CD4-positive, alpha-beta T cell (primary cell): ENCODE data around the gene FTCDNL1. TPM values are rescaled to one million over a fixed set of nuclear protein-coding genes. Genes with fewer than 3 reads are reported as not detected.

Source experiments
- ATAC-seq: fragments of 200-7000 bp; cut with Tn5 transposase; one replicate; pipeline ENCODE4 v1.10.0; 2022; ENCODE audit warnings: mild to moderate bottlenecking; ENCODE audit not compliant: poor library complexity
- CTCF ChIA-PET: fragments of 350-600 bp; sonication (Branson Sonifier 250); formaldehyde crosslinking; loops from one replicate; lab custom pipeline; 2021; ENCODE audit warnings: antibody characterized with exemption, inconsistent platforms; lab: Charles Lee
- POLR2A ChIA-PET: fragments of 350-600 bp; sonication (Branson Sonifier 250); formaldehyde crosslinking; loops from one replicate; lab custom pipeline; 2021; ENCODE audit warnings: antibody characterized with exemption, inconsistent platforms; lab: Charles Lee
- DNase-seq, 14 experiments: peaks; one replicate each; pipeline ENCODE4 v3.0.0-alpha.2; 2013 to 2020; ENCODE audit warnings: mixed read lengths in 2 of 14
- H3K27ac ChIP-seq, 2 donors: one replicate each; pipeline versions ENCODE4 v1.5.1 to v1.7.0; 2013; ENCODE audit warnings: low read length in 2 of 2, low read depth in 1 of 2, mild to moderate bottlenecking in 1 of 2
- H3K27me3 ChIP-seq, 2 experiments: 1 replicate in 1 of 2; 2 replicates in 1 of 2; pipeline versions ENCODE4 v1.6.1 to v1.7.0; 2013; ENCODE audit warnings: low read length in 2 of 2, control low read depth in 1 of 2, mild to moderate bottlenecking in 1 of 2, moderate library complexity in 1 of 2; ENCODE audit not compliant: insufficient read depth in 2 of 2, control insufficient read depth in 1 of 2
- H3K36me3 ChIP-seq: one replicate; pipeline ENCODE4 v1.6.1; 2013; ENCODE audit warnings: low read length, control low read depth; ENCODE audit not compliant: insufficient read depth
- H3K4me1 ChIP-seq: one replicate; pipeline ENCODE4 v1.6.1; 2013; ENCODE audit warnings: low read length, control low read depth; ENCODE audit not compliant: insufficient read depth
- H3K4me3 ChIP-seq: one replicate; pipeline ENCODE4 v1.5.1; 2013; ENCODE audit warnings: mild to moderate bottlenecking, low read length, moderate library complexity
- H3K9me3 ChIP-seq, 2 experiments: 1 replicate in 1 of 2; 2 replicates in 1 of 2; pipeline versions ENCODE4 v1.6.1 to v1.7.0; 2013; ENCODE audit warnings: low read length in 2 of 2, mild to moderate bottlenecking in 2 of 2, control low read depth in 1 of 2, moderate library complexity in 1 of 2; ENCODE audit not compliant: control insufficient read depth in 1 of 2, insufficient read depth in 1 of 2
- H3K27ac Mint-ChIP-seq: one replicate; pipeline ENCODE4 v1.8.0; 2020; ENCODE audit warnings: mixed read lengths
- H3K27me3 Mint-ChIP-seq: one replicate; pipeline ENCODE4 v1.8.0; 2021; ENCODE audit warnings: mixed read lengths
- H3K36me3 Mint-ChIP-seq: one replicate; pipeline ENCODE4 v1.8.0; 2021; ENCODE audit warnings: low read depth, mixed read lengths
- H3K4me1 Mint-ChIP-seq: one replicate; pipeline ENCODE4 v1.8.0; 2021; ENCODE audit warnings: low read depth, mixed read lengths
- H3K4me3 Mint-ChIP-seq: one replicate; pipeline ENCODE4 v1.8.0; 2020; ENCODE audit warnings: mild to moderate bottlenecking, mixed read lengths
- H3K9me3 Mint-ChIP-seq: one replicate; pipeline ENCODE4 v1.8.0; 2020; ENCODE audit warnings: mixed read lengths
- intact Hi-C, 2 experiments: fragments of 100-400 bp; cut with DNase I in 1 of 2; cut with micrococcal nuclease in 1 of 2; formaldehyde crosslinking; loops; one replicate each; pipeline versions ENCODE4 v1.15.1 to v1.9.0; 2023 to 2025; cut with DNase I, micrococcal nuclease
- total RNA-seq, 174 experiments: library from RNA in 2 of 174; stranded (reverse) in 2 of 174; gene quantifications; one replicate each; pipeline ENCODE4 v1.2.3 and lab custom pipeline; 2021 to 2026
- TF ChIP-seq, protein P1 (sequence below): fragments of 200-600 bp; IDR thresholded peaks from one replicate; pipeline ENCODE4 v1.8.0; 2022; ENCODE audit warnings: antibody characterized with exemption, mild to moderate bottlenecking

The FTCDNL1 gene
- total RNA-seq, 2 experiments from 2014 or later: 0.78 to 1.3 TPM

DNA sequence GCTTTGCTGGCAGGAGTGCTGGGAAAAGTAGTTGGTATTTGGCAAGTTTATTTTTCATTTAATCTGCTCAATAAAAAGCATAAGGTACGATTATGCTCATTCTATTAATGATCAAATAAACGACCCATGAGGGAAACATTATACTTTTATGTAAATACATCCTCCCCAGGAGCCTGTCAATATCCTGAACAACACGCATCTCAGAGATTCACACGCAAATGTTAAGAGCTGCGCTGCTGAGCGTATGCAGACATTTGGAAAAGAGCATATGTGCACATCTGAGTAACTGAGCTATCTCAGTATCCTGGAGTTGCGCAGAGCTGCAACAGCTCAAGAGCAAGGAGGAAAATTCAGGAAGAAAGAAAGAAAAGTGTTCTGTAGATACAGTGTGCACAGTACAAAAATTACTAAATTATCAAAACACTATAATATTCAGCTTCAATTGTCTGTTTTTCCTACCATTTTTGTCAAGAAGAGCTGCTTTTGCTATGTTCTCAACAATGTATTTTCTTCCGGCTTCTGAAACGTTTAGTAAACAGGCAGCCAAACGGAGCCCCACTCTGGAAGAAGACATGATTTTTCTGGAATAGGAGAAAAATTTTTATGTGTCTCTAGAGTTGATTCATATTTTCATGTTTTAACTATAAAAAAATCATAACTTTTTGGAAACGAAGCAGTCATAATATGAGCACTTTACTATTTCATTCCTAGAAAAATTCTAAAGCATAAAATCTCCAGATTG is 2.4 kb downstream of the FTCDNL1 start:
- peak overlapping the region; percentile 13 for H3K4me3 Mint-ChIP-seq
- H3K27me3 Mint-ChIP-seq: no peaks in the 10 kb centered on the region
- Histone ChIP-seq H3K4me3 (no peak overlapping the region), H3K4me1 (peaks cover 9% of the 10 kb centered on the region), H3K36me3 (no peaks in the 10 kb centered on the region), H3K9me3 (no peaks in the 10 kb centered on the region), H3K27me3 (no peaks in the 10 kb centered on the region), H3K27ac (no peak overlapping the region)
- no peaks in the 10 kb centered on the region for H3K9me3 Mint-ChIP-seq
- CTCF ChIA-PET: no interaction called here
- TF ChIP-seq, protein P1, sequence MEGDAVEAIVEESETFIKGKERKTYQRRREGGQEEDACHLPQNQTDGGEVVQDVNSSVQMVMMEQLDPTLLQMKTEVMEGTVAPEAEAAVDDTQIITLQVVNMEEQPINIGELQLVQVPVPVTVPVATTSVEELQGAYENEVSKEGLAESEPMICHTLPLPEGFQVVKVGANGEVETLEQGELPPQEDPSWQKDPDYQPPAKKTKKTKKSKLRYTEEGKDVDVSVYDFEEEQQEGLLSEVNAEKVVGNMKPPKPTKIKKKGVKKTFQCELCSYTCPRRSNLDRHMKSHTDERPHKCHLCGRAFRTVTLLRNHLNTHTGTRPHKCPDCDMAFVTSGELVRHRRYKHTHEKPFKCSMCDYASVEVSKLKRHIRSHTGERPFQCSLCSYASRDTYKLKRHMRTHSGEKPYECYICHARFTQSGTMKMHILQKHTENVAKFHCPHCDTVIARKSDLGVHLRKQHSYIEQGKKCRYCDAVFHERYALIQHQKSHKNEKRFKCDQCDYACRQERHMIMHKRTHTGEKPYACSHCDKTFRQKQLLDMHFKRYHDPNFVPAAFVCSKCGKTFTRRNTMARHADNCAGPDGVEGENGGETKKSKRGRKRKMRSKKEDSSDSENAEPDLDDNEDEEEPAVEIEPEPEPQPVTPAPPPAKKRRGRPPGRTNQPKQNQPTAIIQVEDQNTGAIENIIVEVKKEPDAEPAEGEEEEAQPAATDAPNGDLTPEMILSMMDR: no peak
- intact Hi-C loops: no loop called here
- DNase-seq: no peak
- no peak overlapping the region for H3K27ac Mint-ChIP-seq
- POLR2A ChIA-PET: no interaction called here
- peaks cover 6% of the 10 kb centered on the region for H3K4me1 Mint-ChIP-seq
- no peak for ATAC-seq
- no peaks in the 10 kb centered on the region for H3K36me3 Mint-ChIP-seq

DNA sequence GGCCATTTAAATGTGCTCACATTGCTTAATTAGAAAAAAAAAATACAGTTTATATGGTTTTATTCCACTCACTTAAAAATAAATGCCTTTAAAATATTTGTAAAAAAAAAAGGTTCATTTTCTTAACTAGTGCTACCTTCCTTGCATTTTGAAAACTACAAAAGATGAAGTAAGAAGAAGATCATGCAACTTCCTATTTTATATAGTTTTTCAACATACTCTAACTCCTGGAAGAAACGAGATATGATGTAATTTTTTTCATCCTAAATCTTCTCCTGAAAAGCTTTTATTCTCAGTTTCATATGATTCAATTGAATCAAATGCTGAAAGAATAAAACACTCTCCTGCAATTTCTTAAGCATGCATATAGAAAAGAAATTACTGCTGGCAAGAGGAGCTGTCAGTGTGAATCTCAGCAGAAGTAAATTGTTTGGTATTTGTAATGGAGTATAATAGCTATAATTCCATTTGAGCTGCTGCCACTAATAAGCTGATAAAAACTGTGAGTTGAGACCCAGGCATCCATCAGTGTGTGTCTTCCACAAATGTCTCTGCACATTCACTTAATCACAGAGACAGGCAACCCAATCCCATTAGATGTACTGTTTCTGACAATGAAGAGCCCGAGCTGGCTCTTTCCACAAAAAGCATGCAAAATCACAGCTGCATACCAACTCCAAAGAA is 3.7 kb downstream of the FTCDNL1 start:
- intact Hi-C loops: no loop called here
- POLR2A ChIA-PET: no interaction called here
- no peaks in the 10 kb centered on the region for H3K9me3 ChIP-seq
- H3K4me3 Mint-ChIP-seq: no peak overlapping the region
- TF ChIP-seq, protein P1: no peak
- no peaks in the 10 kb centered on the region for H3K36me3 ChIP-seq
- H3K36me3 Mint-ChIP-seq: no peaks in the 10 kb centered on the region
- CTCF ChIA-PET: no interaction called here
- no peaks in the 10 kb centered on the region for H3K27me3 ChIP-seq
- no peak for ATAC-seq
- no peak overlapping the region for H3K27ac Mint-ChIP-seq
- peaks cover 6% of the 10 kb centered on the region for H3K4me1 Mint-ChIP-seq
- no peaks in the 10 kb centered on the region for H3K9me3 Mint-ChIP-seq
- no peak overlapping the region for H3K4me3 ChIP-seq
- peaks cover 9% of the 10 kb centered on the region for H3K4me1 ChIP-seq
- H3K27ac ChIP-seq: no peak overlapping the region
- no peaks in the 10 kb centered on the region for H3K27me3 Mint-ChIP-seq
- DNase-seq: no peak

DNA sequence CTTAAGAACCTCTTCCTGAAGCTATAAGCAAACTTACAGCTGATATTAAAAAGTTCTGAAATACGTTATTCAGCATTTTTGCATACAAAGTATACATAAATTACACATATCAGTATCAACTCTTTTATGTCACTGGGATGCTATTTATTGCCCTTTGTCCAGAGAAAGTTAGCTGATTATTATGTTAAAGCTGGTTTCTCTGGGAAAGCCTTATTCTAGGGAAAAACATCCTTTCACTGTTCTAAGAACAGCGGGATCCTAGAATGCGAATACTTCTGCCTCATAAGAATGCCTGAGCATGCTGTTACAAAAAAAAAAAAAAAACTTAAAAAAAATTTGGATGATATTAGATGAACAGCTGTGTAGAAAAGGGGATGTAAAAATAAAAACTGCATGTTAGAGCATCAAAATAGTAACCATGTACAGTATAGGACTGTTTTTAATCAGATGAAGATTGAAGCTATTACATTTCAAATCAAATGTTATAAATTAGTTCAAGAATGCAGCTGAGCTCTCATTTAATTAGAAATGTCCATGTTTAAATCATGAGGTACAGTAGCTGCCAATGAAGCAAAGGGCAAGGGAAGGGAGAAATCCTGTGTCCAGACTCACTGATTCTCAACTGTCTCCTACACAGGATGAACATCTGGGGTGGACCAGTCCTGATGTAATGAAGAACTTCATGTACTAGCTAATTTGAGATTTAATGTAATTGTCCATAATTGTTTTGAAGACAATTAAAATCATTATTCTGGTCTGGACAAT is 8.2 kb downstream of the FTCDNL1 start:
- Histone ChIP-seq H3K4me3 (no peak overlapping the region), H3K27ac (no peak overlapping the region), H3K36me3 (peaks cover 2% of the 10 kb centered on the region), H3K27me3 (no peaks in the 10 kb centered on the region), H3K4me1 (no peaks in the 10 kb centered on the region), H3K9me3 (no peaks in the 10 kb centered on the region)
- DNase-seq (no peak), ATAC-seq (no peak)
- TF ChIP-seq, protein P1: no peak
- Mint-ChIP-seq H3K36me3 (no peaks in the 10 kb centered on the region), H3K27me3 (no peaks in the 10 kb centered on the region), H3K4me3 (no peak overlapping the region), H3K27ac (no peak overlapping the region), H3K9me3 (no peaks in the 10 kb centered on the region), H3K4me1 (no peaks in the 10 kb centered on the region)
- ChIA-PET CTCF (no interaction called here), POLR2A (no interaction called here)
- intact Hi-C loops: no loop called here
